Astrocyte (in vitro differentiated cells and primary cell): ENCODE results near the gene IFI27L1. TPM values are rescaled to one million over a fixed set of nuclear protein-coding genes. Genes with fewer than 3 reads are reported as not detected.

Experiments used
- DNase-seq: peaks from one replicate; pipeline ENCODE4 v3.0.0-alpha.2; 2010; ENCODE audit warnings: low read depth
- FAIRE-seq: peaks from 2 replicates; lab custom pipeline; 2011; peaks lifted over from hg19 to GRCh38; lab: Jason Lieb, UNC
- H2AFZ ChIP-seq: 2 replicates; pipeline ENCODE4 v1.6.0; 2012; ENCODE audit warnings: low read depth, low read length, inconsistent platforms
- H3K27ac ChIP-seq: 2 replicates; pipeline ENCODE4 v1.5.1; 2011; ENCODE audit warnings: low read depth, low read length, inconsistent platforms
- H3K27me3 ChIP-seq: 2 replicates; pipeline ENCODE4 v1.6.0; 2011; ENCODE audit warnings: low read length, inconsistent platforms; ENCODE audit not compliant: insufficient read depth
- H3K36me3 ChIP-seq: 2 replicates; pipeline ENCODE4 v1.5.1; 2011; ENCODE audit warnings: low read length, inconsistent platforms; ENCODE audit not compliant: insufficient read depth
- H3K4me1 ChIP-seq: 2 replicates; pipeline ENCODE4 v1.5.1; 2011; ENCODE audit warnings: low read length, inconsistent platforms; ENCODE audit not compliant: insufficient read depth
- H3K4me2 ChIP-seq: 2 replicates; pipeline ENCODE4 v1.6.0; 2012; ENCODE audit warnings: low read length, inconsistent platforms
- H3K4me3 ChIP-seq: 2 replicates; pipeline ENCODE4 v1.5.1; 2011; ENCODE audit warnings: low read depth, mild to moderate bottlenecking, low read length, inconsistent platforms; ENCODE audit not compliant: insufficient read depth
- H3K79me2 ChIP-seq: 2 replicates; pipeline ENCODE4 v1.6.0; 2012; ENCODE audit warnings: mild to moderate bottlenecking, low read length, inconsistent platforms; ENCODE audit not compliant: insufficient read depth
- H3K9ac ChIP-seq: 2 replicates; pipeline ENCODE4 v1.6.0; 2012; ENCODE audit warnings: mild to moderate bottlenecking, low read length, inconsistent platforms
- H3K9me3 ChIP-seq: 2 replicates; pipeline ENCODE4 v1.5.1; 2012; ENCODE audit warnings: low read depth, mild to moderate bottlenecking, low read length, inconsistent platforms; ENCODE audit not compliant: insufficient read depth
- H4K20me1 ChIP-seq: 2 replicates; pipeline ENCODE4 v1.6.0; 2012; ENCODE audit warnings: low read length, inconsistent platforms; ENCODE audit not compliant: insufficient read depth
- H3K27ac Mint-ChIP-seq: one replicate; pipeline ENCODE4 v1.8.0; 2021; ENCODE audit warnings: mild to moderate bottlenecking, mixed read lengths; ENCODE audit not compliant: unreplicated experiment
- H3K27me3 Mint-ChIP-seq: one replicate; pipeline ENCODE4 v1.8.0; 2021; ENCODE audit warnings: low read depth, mixed read lengths; ENCODE audit not compliant: unreplicated experiment
- H3K36me3 Mint-ChIP-seq: one replicate; pipeline ENCODE4 v1.8.0; 2021; ENCODE audit warnings: low read depth, mixed read lengths; ENCODE audit not compliant: unreplicated experiment
- H3K4me1 Mint-ChIP-seq: one replicate; pipeline ENCODE4 v1.8.0; 2021; ENCODE audit warnings: low read depth, mixed read lengths; ENCODE audit not compliant: unreplicated experiment
- H3K4me3 Mint-ChIP-seq: one replicate; pipeline ENCODE4 v1.8.0; 2021; ENCODE audit warnings: mild to moderate bottlenecking, moderate library complexity, mixed read lengths; ENCODE audit not compliant: unreplicated experiment
- H3K9me3 Mint-ChIP-seq: one replicate; pipeline ENCODE4 v1.8.0; 2021; ENCODE audit warnings: mild to moderate bottlenecking, mixed read lengths; ENCODE audit not compliant: unreplicated experiment
- CTCF ChIP-seq: IDR thresholded peaks from 2 replicates; pipeline ENCODE4 v1.5.1; 2011; ENCODE audit warnings: low read depth, mild to moderate bottlenecking, inconsistent platforms, low read length, moderate library complexity; ENCODE audit not compliant: insufficient read depth
- EZH2 ChIP-seq: IDR thresholded peaks from 2 replicates; pipeline ENCODE4 v1.6.1; 2012; ENCODE audit warnings: mild to moderate bottlenecking, low read length, inconsistent platforms; ENCODE audit not compliant: insufficient read depth
- total RNA-seq: library from RNA; stranded (reverse); gene quantifications from 2 replicates; pipeline ENCODE4 v1.2.1, GENCODE V29; 2021

IFI27L1 gene
- total RNA-seq, 1 donor from 2014 or later, result 28.4 TPM

GRCh38 chr14:94110552-94111181 is 29.6 kb downstream of the IFI27L1 start, which contains the start of gene IFI27:
Gene IFI27 (plus strand): TSS chr14:94110736.
- peaks cover 30% of the 10 kb centered on the region for H3K4me1 Mint-ChIP-seq
- peak within 1 kb of the TSS; percentile 91 for H3K4me3 Mint-ChIP-seq
- H3K27ac Mint-ChIP-seq, result peak within 1 kb of the TSS; percentile 97
- Histone ChIP-seq H3K27me3 (peaks cover 4% of the 10 kb centered on the region), H2AFZ (peak within 1 kb of the TSS; percentile 48), H3K4me3 (no peak within 1 kb of the TSS), H3K79me2 (no peaks in the 10 kb centered on the region), H4K20me1 (no peaks in the 10 kb centered on the region), H3K27ac (no peak within 1 kb of the TSS), H3K4me2 (no peak within 1 kb of the TSS), H3K9me3 (no peaks in the 10 kb centered on the region), H3K9ac (no peak within 1 kb of the TSS), H3K4me1 (peaks cover 6% of the 10 kb centered on the region), H3K36me3 (no peaks in the 10 kb centered on the region)
- no peak for TF ChIP-seq EZH2
- no peak for TF ChIP-seq CTCF
- H3K27me3 Mint-ChIP-seq, result peaks cover 4% of the 10 kb centered on the region
- FAIRE-seq (no peak), DNase-seq (peak; percentile 43)
- H3K36me3 Mint-ChIP-seq, result peaks cover 22% of the 10 kb centered on the region
- H3K9me3 Mint-ChIP-seq, result no peaks in the 10 kb centered on the region

- Mint-ChIP-seq H3K27ac (peak overlapping the region; percentile 97), H3K4me1 (peaks cover 30% of the 10 kb centered on the region)
Observed at GRCh38 chr14:94111276-94112095, 30.4 kb downstream of the IFI27L1 start.

More at GRCh38 chr14:94111276-94112095, 30.4 kb downstream of the IFI27L1 start:
- H3K79me2 ChIP-seq, result no peaks in the 10 kb centered on the region
- Mint-ChIP-seq H3K9me3 (no peaks in the 10 kb centered on the region), H3K4me3 (peak overlapping the region; percentile 91), H3K27me3 (peaks cover 4% of the 10 kb centered on the region), H3K36me3 (peaks cover 22% of the 10 kb centered on the region)
- FAIRE-seq (no peak), DNase-seq (no peak)
- peaks cover 6% of the 10 kb centered on the region for H3K4me1 ChIP-seq
- H3K9me3 ChIP-seq, result no peaks in the 10 kb centered on the region
- no peak overlapping the region for H3K9ac ChIP-seq
- H3K27ac ChIP-seq, result no peak overlapping the region
- no peak overlapping the region for H2AFZ ChIP-seq
- no peak overlapping the region for H3K4me2 ChIP-seq
- no peaks in the 10 kb centered on the region for H4K20me1 ChIP-seq
- peaks cover 4% of the 10 kb centered on the region for H3K27me3 ChIP-seq
- no peaks in the 10 kb centered on the region for H3K36me3 ChIP-seq
- no peak for TF ChIP-seq CTCF
- no peak for TF ChIP-seq EZH2
- H3K4me3 ChIP-seq, result no peak overlapping the region
